HG03439 (cell line): ENCODE results near the gene MRFAP1L1.

Experiments used
- ATAC-seq: cut with Tn5 transposase; IDR thresholded peaks from one replicate; pipeline ENCODE4 v1.9.1; 2021; ENCODE audit warnings: mild to moderate bottlenecking, moderate library complexity; ENCODE audit not compliant: unreplicated experiment

MRFAP1L1 gene

GRCh38 chr4:6716958-6717655 lies 7.4 kb upstream of the MRFAP1L1 start:
- ATAC-seq = no peak

GRCh38 chr4:6716018-6716911 lies 6.6 kb upstream of the MRFAP1L1 start, which contains the start of gene BLOC1S4:
Gene BLOC1S4 (plus strand): TSS chr4:6716174. CDS start chr4:6716210, 36 bp downstream.
- ATAC-seq = peak; percentile 80

- no peak for ATAC-seq
Measured at GRCh38 chr4:6715704-6716017, 6.0 kb upstream of the MRFAP1L1 start.

GRCh38 chr4:6714954-6715353 lies 5.3 kb upstream of the MRFAP1L1 start:
- no peak for ATAC-seq

- no peak for ATAC-seq
Measured at GRCh38 chr4:6710996-6711395, 1.3 kb upstream of the MRFAP1L1 start.

- no peak for ATAC-seq
Measured at GRCh38 chr4:6710282-6710681, 617 bp upstream of the MRFAP1L1 start.

- ATAC-seq = no peak
Measured at GRCh38 chr4:6706173-6706572, 3.5 kb downstream of the MRFAP1L1 start.

GRCh38 chr4:6705646-6706045 lies 4.0 kb downstream of the MRFAP1L1 start:
- no peak for ATAC-seq

GRCh38 chr4:6703786-6704185 lies 5.9 kb downstream of the MRFAP1L1 start:
- ATAC-seq = no peak

- no peak for ATAC-seq
Measured at GRCh38 chr4:6702761-6703160, 6.9 kb downstream of the MRFAP1L1 start.

GRCh38 chr4:6701371-6701770 lies 8.3 kb downstream of the MRFAP1L1 start:
- ATAC-seq = no peak

GRCh38 chr4:6699903-6700302 lies 9.8 kb downstream of the MRFAP1L1 start:
- no peak for ATAC-seq

GRCh38 chr4:6699388-6699787 lies 10.3 kb downstream of the MRFAP1L1 start:
- ATAC-seq = no peak

GRCh38 chr4:6697131-6697530 lies 12.5 kb downstream of the MRFAP1L1 start:
- ATAC-seq = no peak

- ATAC-seq = no peak
Measured at GRCh38 chr4:6696611-6697010, 13.1 kb downstream of the MRFAP1L1 start.

- no peak for ATAC-seq
Measured at GRCh38 chr4:6695660-6696610, 13.7 kb downstream of the MRFAP1L1 start.

GRCh38 chr4:6694177-6694901 lies 15.3 kb downstream of the MRFAP1L1 start:
- ATAC-seq = no peak

- no peak for ATAC-seq
Measured at GRCh38 chr4:6693231-6694176, 16.2 kb downstream of the MRFAP1L1 start, which contains the start of gene S100P. Gene S100P (plus strand): TSS chr4:6693878. CDS start chr4:6693933, 55 bp downstream.

GRCh38 chr4:6692806-6693205 lies 16.9 kb downstream of the MRFAP1L1 start:
- ATAC-seq = no peak
